ENCODE results near the gene MAP4K4.

DNA sequence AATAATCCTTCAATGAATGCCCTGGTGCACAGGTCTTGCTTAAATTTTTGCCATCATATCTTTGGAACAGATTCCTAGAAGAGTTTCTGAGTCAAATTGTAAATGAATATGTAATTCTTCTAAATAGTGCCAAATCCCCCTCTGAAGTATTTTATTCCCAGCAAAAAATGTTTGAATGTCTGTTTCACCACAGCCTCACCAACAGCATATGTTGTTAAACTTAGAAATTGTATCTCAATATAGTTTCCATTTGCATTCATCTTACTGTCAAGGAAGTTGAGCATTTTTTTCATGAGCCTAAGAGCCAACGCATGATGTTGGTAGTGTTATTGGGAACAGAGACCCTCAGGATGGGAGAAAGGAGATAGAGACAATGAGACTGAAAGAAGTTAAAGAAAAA lies 207.4 kb downstream of the MAP4K4 start:
- TF ChIP-seq EZH2 (IDR thresholded peaks at IDR 0.05; ENCODE audit: insufficient read depth, poor library complexity, severe bottlenecking) (no peak), EZH2phosphoT487 (IDR thresholded peaks at IDR 0.05; ENCODE audit: insufficient read depth, low read depth) (no peak)

Measured in GM23248 (cell line).